Vagina (tissue), 2 donors: Measurements from ENCODE around the gene CWC22.

Experiments used
- POLR2A ChIP-seq, 2 donors: fragments of 450-650 bp; IDR thresholded peaks; one replicate each; pipeline ENCODE4 v1.6.1; 2017; ENCODE audit warnings: antibody characterized with exemption in 2 of 2, mild to moderate bottlenecking in 2 of 2, moderate library complexity in 2 of 2
- TF ChIP-seq, protein P1 (sequence below), 3 experiments: fragments of 450-650 bp in 2 of 3; fragments of 200-600 bp in 1 of 3; sonication (generic) in 1 of 3; IDR thresholded peaks; one replicate each; pipeline ENCODE4 v1.5.1; 2017 to 2019; ENCODE audit warnings: antibody characterized with exemption in 3 of 3, mild to moderate bottlenecking in 2 of 3, moderate library complexity in 2 of 3

DNA sequence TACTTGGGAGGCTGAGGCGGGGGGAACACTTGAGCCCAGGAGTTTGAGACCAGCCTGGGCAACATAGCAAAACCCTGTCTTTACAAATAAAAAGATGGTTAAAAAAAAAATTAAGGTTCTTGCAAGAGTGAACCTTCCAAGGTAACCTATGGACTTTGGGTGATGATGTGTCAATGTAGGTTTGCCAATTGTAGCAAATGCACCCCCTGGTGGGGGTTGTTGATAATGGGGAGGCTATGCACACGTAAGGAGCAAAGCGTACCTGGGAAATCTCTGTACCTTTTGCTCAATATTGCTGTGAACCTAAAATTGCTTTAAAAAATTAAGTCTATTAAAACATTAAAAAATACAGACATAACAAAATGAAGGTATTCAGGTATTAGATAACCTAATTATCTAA is 70.4 kb downstream of the CWC22 start:
- no peak for TF ChIP-seq POLR2A (IDR thresholded peaks at IDR 0.05)
- TF ChIP-seq, protein P1, sequence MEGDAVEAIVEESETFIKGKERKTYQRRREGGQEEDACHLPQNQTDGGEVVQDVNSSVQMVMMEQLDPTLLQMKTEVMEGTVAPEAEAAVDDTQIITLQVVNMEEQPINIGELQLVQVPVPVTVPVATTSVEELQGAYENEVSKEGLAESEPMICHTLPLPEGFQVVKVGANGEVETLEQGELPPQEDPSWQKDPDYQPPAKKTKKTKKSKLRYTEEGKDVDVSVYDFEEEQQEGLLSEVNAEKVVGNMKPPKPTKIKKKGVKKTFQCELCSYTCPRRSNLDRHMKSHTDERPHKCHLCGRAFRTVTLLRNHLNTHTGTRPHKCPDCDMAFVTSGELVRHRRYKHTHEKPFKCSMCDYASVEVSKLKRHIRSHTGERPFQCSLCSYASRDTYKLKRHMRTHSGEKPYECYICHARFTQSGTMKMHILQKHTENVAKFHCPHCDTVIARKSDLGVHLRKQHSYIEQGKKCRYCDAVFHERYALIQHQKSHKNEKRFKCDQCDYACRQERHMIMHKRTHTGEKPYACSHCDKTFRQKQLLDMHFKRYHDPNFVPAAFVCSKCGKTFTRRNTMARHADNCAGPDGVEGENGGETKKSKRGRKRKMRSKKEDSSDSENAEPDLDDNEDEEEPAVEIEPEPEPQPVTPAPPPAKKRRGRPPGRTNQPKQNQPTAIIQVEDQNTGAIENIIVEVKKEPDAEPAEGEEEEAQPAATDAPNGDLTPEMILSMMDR (IDR thresholded peaks at IDR 0.05) = no peak
